Fibroblast of skin of scalp (primary cell): ENCODE measurements around the gene CYP1B1.
"Not testable (repeated sequence)": the region's sequence is repeated elsewhere in the genome, so short reads cannot be mapped to it uniquely, and the experiment has no call there.

Experiments
- DNase-seq: peaks from one replicate; pipeline ENCODE4 v3.0.0-alpha.2; 2013

Gene CYP1B1

GRCh38 chr2:38032946-38033345 lies 43.0 kb downstream of the CYP1B1 start:
- DNase-seq = no peak

GRCh38 chr2:38030635-38031355 lies 45.2 kb downstream of the CYP1B1 start:
- peak; percentile 26 for DNase-seq

DNA sequence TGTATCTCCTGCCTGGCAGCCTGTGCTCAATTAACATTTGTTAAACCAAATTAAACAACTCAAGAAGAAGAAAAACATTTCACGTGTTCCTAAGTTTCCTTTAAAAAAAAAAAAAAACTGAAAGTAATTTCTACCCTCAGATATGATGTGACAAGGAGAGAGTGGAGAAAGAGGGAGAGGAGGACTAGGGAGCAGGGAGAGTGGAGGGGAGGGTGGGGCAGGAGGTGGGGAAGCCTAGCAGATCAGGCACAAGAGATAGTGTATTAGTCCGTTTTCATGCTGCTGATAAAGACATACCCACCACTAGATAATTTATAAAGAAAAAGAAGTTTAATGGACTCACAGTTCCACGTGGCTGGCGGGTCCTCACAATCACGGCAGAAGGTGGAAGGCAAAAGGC lies 46.4 kb downstream of the CYP1B1 start:
- no peak for DNase-seq

DNA sequence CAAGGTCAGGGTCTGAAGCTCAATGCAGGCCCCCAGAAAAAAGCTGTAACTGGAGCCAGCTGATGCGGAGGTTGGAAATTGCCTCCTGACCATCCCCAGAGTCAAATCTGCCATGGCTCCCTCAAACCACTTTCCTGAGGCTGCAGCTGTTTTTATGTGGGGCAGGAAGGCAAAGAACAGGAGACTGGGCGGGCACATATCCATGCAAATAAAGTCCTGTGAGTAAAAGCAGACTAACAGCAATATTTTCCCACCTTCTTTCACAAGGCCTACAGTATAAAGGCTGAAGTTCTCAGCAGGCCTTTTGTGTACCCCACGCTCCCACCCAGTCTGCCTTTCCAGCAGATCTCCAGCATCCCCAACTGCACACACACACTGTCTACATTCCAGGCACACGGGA lies 47.1 kb downstream of the CYP1B1 start:
- DNase-seq = no peak

DNA sequence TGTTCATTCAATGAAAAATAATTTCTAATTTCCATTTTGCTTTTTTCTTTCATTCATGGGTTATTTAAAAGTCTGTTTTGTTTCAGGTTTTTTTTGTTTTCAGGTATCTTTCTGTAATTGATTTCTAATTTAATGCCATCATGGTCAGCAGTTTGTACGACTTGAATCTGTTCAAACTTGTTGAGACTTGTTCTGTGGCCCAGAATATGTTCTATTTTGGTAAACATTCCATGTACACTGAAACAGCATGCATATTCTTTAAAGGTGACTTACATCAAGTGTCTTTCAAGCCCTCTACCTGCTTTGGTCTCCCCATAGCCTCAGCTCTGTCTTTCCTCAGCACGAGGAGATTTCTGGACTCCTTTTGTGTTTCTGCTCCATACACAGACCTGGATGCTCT lies 49.1 kb downstream of the CYP1B1 start:
- no peak for DNase-seq

DNA sequence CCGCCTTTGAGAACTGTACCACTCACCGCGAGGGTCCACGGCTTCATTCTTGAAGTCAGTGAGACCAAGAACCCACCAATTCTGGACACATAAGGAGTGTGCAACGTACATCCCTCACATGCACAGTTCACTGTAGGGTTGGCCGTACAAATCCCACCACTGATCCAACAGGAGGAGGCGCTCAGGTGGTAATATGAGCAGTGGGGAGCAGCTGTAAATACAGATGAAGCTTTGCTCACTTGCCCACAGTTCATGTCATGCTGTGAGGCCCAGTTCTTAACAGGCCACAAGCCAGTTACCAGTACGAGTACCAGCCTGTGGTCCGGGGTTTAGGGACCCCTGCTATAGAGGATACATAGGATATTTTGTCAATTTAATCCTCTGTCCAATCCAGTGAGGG lies 54.4 kb downstream of the CYP1B1 start:
- DNase-seq = no peak

DNA sequence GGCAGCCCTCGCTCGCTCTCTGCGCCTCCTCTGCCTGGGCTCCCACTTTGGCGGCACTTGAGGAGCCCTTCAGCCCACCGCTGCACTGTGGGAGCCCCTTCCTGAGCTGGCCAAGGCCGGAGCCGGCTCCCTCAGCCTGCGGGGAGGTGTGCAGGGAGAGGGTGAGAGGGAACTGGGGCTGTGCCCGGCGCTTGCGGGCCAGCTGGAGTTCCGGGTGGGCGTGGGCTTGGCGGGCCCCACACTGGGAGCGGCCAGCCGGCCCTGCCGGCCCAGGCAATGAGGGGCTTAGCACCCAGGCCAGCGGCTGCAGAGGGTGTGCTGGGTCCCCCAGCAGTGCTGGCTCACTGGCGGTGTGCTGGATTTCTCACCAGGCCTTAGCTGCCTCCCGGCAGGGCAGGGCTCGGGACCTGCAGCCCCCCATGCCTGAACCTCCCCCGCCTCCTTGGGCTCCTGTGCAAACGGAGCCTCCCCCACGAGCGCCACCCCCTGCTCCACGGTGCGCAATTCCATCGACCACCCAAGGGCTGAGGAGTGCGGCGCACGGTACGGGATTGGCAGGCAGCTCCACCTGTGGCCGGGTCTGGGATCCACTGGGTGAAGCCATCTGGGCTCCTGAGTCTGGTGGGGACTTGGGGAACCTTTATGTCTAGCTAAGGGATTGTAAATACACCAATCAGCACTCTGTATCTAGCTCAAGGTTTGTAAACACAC lies 55.4 kb downstream of the CYP1B1 start:
- not testable (repeated sequence) for DNase-seq

DNA sequence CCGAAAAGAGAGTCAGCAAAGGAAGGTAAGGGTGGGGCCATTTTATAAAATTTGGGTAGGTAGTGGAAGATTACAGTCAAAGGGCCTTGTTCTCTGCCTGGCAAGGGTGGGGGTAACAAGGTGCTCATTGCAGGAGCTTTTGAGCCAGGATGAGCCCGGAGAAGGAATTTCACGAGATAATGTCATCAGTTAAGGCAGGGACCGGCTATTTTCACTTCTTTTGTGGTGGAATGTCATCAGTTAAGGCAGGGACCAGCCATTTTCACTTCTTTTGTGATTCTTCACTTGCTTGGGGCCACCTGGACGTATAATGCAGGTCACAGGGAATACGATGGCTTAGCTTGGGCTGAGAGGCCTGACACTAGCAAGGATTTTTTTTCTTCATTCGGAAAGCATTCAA lies 58.1 kb downstream of the CYP1B1 start:
- DNase-seq = no peak
